Measurements from ENCODE around the gene NAV1. TPM values are rescaled to one million over a fixed set of nuclear protein-coding genes. Genes with fewer than 3 reads are reported as not detected.

NAV1 gene
- total RNA-seq, 1 experiment from 2014 or later: 45.3 TPM

GRCh38 chr1:201556841-201557571, 18.1 kb downstream of the NAV1 start:
- no peak for DNase-seq
- intact Hi-C loops (cut with micrococcal nuclease; ENCODE audit: unreplicated experiment): loop anchor here (10.0 kb wide), 1 partner anchor 418 kb away; no protein-coding TSS in a partner anchor
- Histone ChIP-seq H3K36me3 (ENCODE audit: low read depth) (no peaks in the 10 kb centered on the region), H3K27me3 (ENCODE audit: insufficient read depth, low read depth) (no peaks in the 10 kb centered on the region), H3K9me3 (ENCODE audit: insufficient read depth, low read depth) (no peaks in the 10 kb centered on the region), H3K27ac (no peak overlapping the region), H3K79me2 (ENCODE audit: low read depth) (0 out of 2 replicates have a peak, but pooled peaks cover 4% of the 10 kb centered on the region), H3K4me3 (no peak overlapping the region), H3K4me1 (replicated peaks; ENCODE audit: insufficient read depth) (peaks cover 9% of the 10 kb centered on the region), H4K20me1 (ENCODE audit: insufficient read depth) (no peaks in the 10 kb centered on the region), H2AFZ (no peak overlapping the region), H3F3A (ENCODE audit: insufficient read depth, low read depth) (no peaks in the 10 kb centered on the region), H3K9me2 (ENCODE audit: insufficient read depth) (no peaks in the 10 kb centered on the region), H3K4me2 (no peak overlapping the region)
- ChIA-PET POLR2A (ENCODE audit: unreplicated experiment) (no interaction called here), CTCF (interaction anchor here (0.6 to 0.8 kb wide), 2 partner anchors 238 to 324 kb away, joined by 3 read pairs; no protein-coding TSS in a partner anchor)
- no peak for TF ChIP-seq EZH2 (IDR thresholded peaks at IDR 0.05; ENCODE audit: low read depth)
- TF ChIP-seq CTCF (conservative IDR thresholded peaks at IDR 0.05): no peak
- no TSS peak for BruUV-seq (replicated peaks)

GRCh38 chr1:201557572-201557958, 18.6 kb downstream of the NAV1 start:
- no peaks in the 10 kb centered on the region for H3K36me3 ChIP-seq (ENCODE audit: low read depth)
- BruUV-seq (replicated peaks): no TSS peak
- H2AFZ ChIP-seq: no peak overlapping the region
- H4K20me1 ChIP-seq (ENCODE audit: insufficient read depth): no peaks in the 10 kb centered on the region
- intact Hi-C loops (cut with micrococcal nuclease; ENCODE audit: unreplicated experiment): loop anchor here (10.0 kb wide), 1 partner anchor 417 kb away; no protein-coding TSS in a partner anchor
- ChIA-PET POLR2A (ENCODE audit: unreplicated experiment) (no interaction called here), CTCF (interaction anchor here (0.6 to 0.8 kb wide), 4 partner anchors 235 to 323 kb away, joined by 3 to 7 read pairs (median 3); no protein-coding TSS in a partner anchor)
- no peaks in the 10 kb centered on the region for H3K27me3 ChIP-seq (ENCODE audit: insufficient read depth, low read depth)
- 0 out of 2 replicates have a peak, but pooled peaks cover 3% of the 10 kb centered on the region for H3K79me2 ChIP-seq (ENCODE audit: low read depth)
- no peak overlapping the region for H3K27ac ChIP-seq
- H3K4me3 ChIP-seq: no peak overlapping the region
- H3K4me2 ChIP-seq: no peak overlapping the region
- H3K9me2 ChIP-seq (ENCODE audit: insufficient read depth): no peaks in the 10 kb centered on the region
- H3F3A ChIP-seq (ENCODE audit: insufficient read depth, low read depth): no peaks in the 10 kb centered on the region
- no peaks in the 10 kb centered on the region for H3K9me3 ChIP-seq (ENCODE audit: insufficient read depth, low read depth)
- TF ChIP-seq EZH2 (IDR thresholded peaks at IDR 0.05; ENCODE audit: low read depth) (no peak), CTCF (conservative IDR thresholded peaks at IDR 0.05) (no peak)
- peaks cover 3% of the 10 kb centered on the region for H3K4me1 ChIP-seq (replicated peaks; ENCODE audit: insufficient read depth)
- no peak for DNase-seq

- H3F3A ChIP-seq (ENCODE audit: insufficient read depth, low read depth): no peaks in the 10 kb centered on the region
- no peaks in the 10 kb centered on the region for H3K9me2 ChIP-seq (ENCODE audit: insufficient read depth)
- intact Hi-C loops (cut with micrococcal nuclease; ENCODE audit: unreplicated experiment): loop anchor here (1.0 to 10.0 kb wide), 6 partner anchors 29 to 560 kb away; no protein-coding TSS in a partner anchor
- no peak overlapping the region for H2AFZ ChIP-seq
- peaks cover 3% of the 10 kb centered on the region; the same call in 1 of the 2 replicates for H3K4me1 ChIP-seq (replicated peaks; ENCODE audit: insufficient read depth)
- H3K9me3 ChIP-seq (ENCODE audit: insufficient read depth, low read depth): no peaks in the 10 kb centered on the region
- POLR2A ChIA-PET (ENCODE audit: unreplicated experiment): interaction anchor here (0.7 kb wide), 1 partner anchor 418 kb away, joined by 3 read pairs; no protein-coding TSS in a partner anchor
- no peaks in the 10 kb centered on the region for H3K36me3 ChIP-seq (ENCODE audit: low read depth)
- BruUV-seq (replicated peaks): no TSS peak
- H3K27ac ChIP-seq: no peak overlapping the region
- no peaks in the 10 kb centered on the region; the same call in 1 of the 2 replicates for H4K20me1 ChIP-seq (ENCODE audit: insufficient read depth)
- H3K79me2 ChIP-seq (ENCODE audit: low read depth): no peaks in the 10 kb centered on the region
- H3K4me3 ChIP-seq: no peak overlapping the region
- peak overlapping the region; percentile 42 for H3K4me2 ChIP-seq
- no peaks in the 10 kb centered on the region for H3K27me3 ChIP-seq (ENCODE audit: insufficient read depth, low read depth)
- TF ChIP-seq EZH2 (IDR thresholded peaks at IDR 0.05; ENCODE audit: low read depth) (no peak), CTCF (conservative IDR thresholded peaks at IDR 0.05) (peak; percentile 92)
- DNase-seq: peak; percentile 53 to 73
- CTCF ChIA-PET: interaction anchor here (0.9 to 1.9 kb wide), 5 partner anchors 29 to 233 kb away, joined by 3 to 14 read pairs (median 5); no protein-coding TSS in a partner anchor
These were observed 20.8 kb downstream of the NAV1 start for GRCh38 chr1:201559679-201560162.
